Ascending aorta (tissue), 2 donors: ENCODE results near the gene CASQ1. TPM values are rescaled to one million over a fixed set of nuclear protein-coding genes. Genes with fewer than 3 reads are reported as not detected.
A peak's percentile ranks its signal among the peaks of the same experiment; 100 is the strongest.

Experiments
- DNase-seq, 2 donors: peaks; one replicate each; pipeline ENCODE4 v3.0.0-alpha.2; 2019; ENCODE audit warnings: low spot score in 2 of 2
- H3K27ac ChIP-seq, 2 donors: fragments of 200-600 bp; sonication (generic); one replicate each; pipeline ENCODE4 v1.5.1; 2016 to 2017; ENCODE audit warnings: mild to moderate bottlenecking in 1 of 2
- H3K27me3 ChIP-seq: fragments of 200-600 bp; sonication (generic); one replicate; pipeline ENCODE4 v1.5.1; 2017
- H3K36me3 ChIP-seq, 2 donors: fragments of 200-600 bp; sonication (generic); one replicate each; pipeline ENCODE4 v1.5.1; 2016
- H3K4me1 ChIP-seq, 2 donors: fragments of 200-600 bp; sonication (generic); one replicate each; pipeline ENCODE4 v1.5.1; 2016 to 2017; ENCODE audit warnings: mild to moderate bottlenecking in 1 of 2
- H3K4me3 ChIP-seq, 2 donors: fragments of 200-600 bp; sonication (generic); one replicate each; pipeline ENCODE4 v1.5.1; 2016 to 2017; ENCODE audit warnings: mild to moderate bottlenecking in 1 of 2
- H3K9me3 ChIP-seq, 2 donors: fragments of 200-600 bp; sonication (generic); one replicate each; pipeline ENCODE4 v1.5.1; 2016
- intact Hi-C: fragments of 100-400 bp; cut with DNase I; formaldehyde crosslinking; loops from one replicate; pipeline ENCODE4 v1.15.1; 2023
- total RNA-seq: library from RNA; depleted of rRNA; stranded (reverse); fragments of >200 nt; gene quantifications from one replicate; pipeline ENCODE4 v1.1.0, GENCODE V29; 2016
- TF ChIP-seq, protein P1 (sequence below), 3 experiments: fragments of 200-600 bp in 2 of 3; fragments of 450-650 bp in 1 of 3; sonication (generic) in 2 of 3; IDR thresholded peaks; one replicate each; pipeline ENCODE4 v1.5.1; 2016 to 2019; ENCODE audit warnings: antibody characterized with exemption in 3 of 3, mild to moderate bottlenecking in 1 of 3, moderate library complexity in 1 of 3

The CASQ1 gene
- total RNA-seq, 1 donor from 2014 or later: not detected

- no peak overlapping the region for H3K27ac ChIP-seq
- H3K4me1 ChIP-seq: no peaks in the 10 kb centered on the region
- H3K9me3 ChIP-seq: no peaks in the 10 kb centered on the region
- intact Hi-C loops: no loop called here
- H3K27me3 ChIP-seq: no peaks in the 10 kb centered on the region
- H3K4me3 ChIP-seq: no peak overlapping the region
- peak in 1 of 2 donors; percentile 13 for DNase-seq
- TF ChIP-seq, protein P1, sequence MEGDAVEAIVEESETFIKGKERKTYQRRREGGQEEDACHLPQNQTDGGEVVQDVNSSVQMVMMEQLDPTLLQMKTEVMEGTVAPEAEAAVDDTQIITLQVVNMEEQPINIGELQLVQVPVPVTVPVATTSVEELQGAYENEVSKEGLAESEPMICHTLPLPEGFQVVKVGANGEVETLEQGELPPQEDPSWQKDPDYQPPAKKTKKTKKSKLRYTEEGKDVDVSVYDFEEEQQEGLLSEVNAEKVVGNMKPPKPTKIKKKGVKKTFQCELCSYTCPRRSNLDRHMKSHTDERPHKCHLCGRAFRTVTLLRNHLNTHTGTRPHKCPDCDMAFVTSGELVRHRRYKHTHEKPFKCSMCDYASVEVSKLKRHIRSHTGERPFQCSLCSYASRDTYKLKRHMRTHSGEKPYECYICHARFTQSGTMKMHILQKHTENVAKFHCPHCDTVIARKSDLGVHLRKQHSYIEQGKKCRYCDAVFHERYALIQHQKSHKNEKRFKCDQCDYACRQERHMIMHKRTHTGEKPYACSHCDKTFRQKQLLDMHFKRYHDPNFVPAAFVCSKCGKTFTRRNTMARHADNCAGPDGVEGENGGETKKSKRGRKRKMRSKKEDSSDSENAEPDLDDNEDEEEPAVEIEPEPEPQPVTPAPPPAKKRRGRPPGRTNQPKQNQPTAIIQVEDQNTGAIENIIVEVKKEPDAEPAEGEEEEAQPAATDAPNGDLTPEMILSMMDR (IDR thresholded peaks at IDR 0.05): no peak
- H3K36me3 ChIP-seq: no peaks in the 10 kb centered on the region
Measured at GRCh38 chr1:160171980-160172379, 18.4 kb upstream of the CASQ1 start.

DNA sequence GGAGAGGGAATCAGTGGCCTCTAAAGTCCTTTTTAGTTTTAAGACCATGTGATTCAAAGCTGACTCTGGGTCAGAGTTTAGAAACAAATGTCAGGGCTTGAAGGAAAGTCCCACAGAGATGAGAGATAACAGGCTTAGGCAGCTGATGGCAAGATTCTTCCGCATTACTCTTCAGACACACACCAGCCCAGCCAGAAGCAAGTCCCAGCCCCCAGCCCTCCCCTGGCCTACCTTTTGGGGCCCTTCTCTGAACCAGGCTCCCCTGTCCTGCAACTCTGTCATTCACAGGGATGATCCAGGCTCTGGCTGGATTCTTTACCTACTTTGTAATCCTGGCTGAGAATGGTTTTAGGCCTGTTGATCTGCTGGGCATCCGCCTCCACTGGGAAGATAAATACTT is 13.1 kb upstream of the CASQ1 start:
- H3K9me3 ChIP-seq: no peaks in the 10 kb centered on the region
- TF ChIP-seq, protein P1 (IDR thresholded peaks at IDR 0.05): no peak
- DNase-seq: no peak
- no peak overlapping the region for H3K27ac ChIP-seq
- H3K4me1 ChIP-seq: no peaks in the 10 kb centered on the region
- intact Hi-C loops: no loop called here
- H3K4me3 ChIP-seq: no peak overlapping the region
- H3K27me3 ChIP-seq: no peaks in the 10 kb centered on the region
- H3K36me3 ChIP-seq: no peaks in the 10 kb centered on the region

GRCh38 chr1:160177667-160178066 is 12.7 kb upstream of the CASQ1 start:
- Histone ChIP-seq H3K36me3 (no peaks in the 10 kb centered on the region), H3K4me3 (no peak overlapping the region), H3K9me3 (no peaks in the 10 kb centered on the region), H3K4me1 (no peaks in the 10 kb centered on the region), H3K27ac (no peak overlapping the region), H3K27me3 (no peaks in the 10 kb centered on the region)
- TF ChIP-seq, protein P1 (IDR thresholded peaks at IDR 0.05): no peak
- intact Hi-C loops: no loop called here
- DNase-seq: no peak

DNA sequence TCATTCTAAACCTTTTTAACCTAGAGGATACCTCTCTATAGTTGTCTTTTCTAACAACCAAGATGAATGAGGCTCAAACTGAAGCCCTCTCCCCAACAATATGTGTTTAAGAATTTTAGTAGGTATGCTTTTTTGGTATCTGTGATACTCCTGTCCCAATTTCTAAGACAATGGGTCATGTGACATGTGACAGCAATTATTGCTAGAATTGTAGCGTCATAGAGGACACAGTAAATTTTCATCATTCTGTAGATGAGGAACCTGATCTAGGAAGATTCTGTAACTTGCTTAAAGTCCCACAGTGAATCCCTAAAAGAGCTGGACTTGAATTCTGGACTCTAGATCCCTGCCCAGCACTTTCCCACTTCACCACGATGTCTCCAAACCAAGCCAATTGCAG is 11.6 kb upstream of the CASQ1 start:
- no peaks in the 10 kb centered on the region for H3K4me1 ChIP-seq
- no peaks in the 10 kb centered on the region for H3K27me3 ChIP-seq
- TF ChIP-seq, protein P1 (IDR thresholded peaks at IDR 0.05): no peak
- no peaks in the 10 kb centered on the region for H3K9me3 ChIP-seq
- intact Hi-C loops: no loop called here
- no peak overlapping the region for H3K27ac ChIP-seq
- no peak for DNase-seq
- H3K4me3 ChIP-seq: no peak overlapping the region
- H3K36me3 ChIP-seq: no peaks in the 10 kb centered on the region

DNA sequence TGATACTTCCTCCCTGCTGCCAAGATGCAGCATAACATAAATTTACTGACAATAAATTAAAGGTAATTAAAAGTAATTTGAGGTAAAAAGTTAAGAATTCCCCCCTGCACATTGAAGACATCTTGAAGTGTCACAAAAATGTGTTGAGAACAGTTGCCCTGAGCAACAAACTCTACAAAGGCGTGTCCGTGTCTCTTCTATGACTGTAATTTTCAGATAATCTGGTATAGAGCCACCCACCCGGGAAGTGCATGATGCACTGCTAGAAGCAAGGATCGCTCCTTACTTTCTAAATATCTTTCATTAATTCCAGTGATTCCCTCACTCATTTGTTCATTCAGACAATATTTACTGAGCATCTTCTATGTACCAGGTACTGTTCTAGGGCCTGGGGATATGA is 11.0 kb upstream of the CASQ1 start:
- intact Hi-C loops: no loop called here
- H3K27ac ChIP-seq: no peak overlapping the region
- TF ChIP-seq, protein P1 (IDR thresholded peaks at IDR 0.05): no peak
- H3K4me3 ChIP-seq: no peak overlapping the region
- no peaks in the 10 kb centered on the region for H3K27me3 ChIP-seq
- no peaks in the 10 kb centered on the region for H3K4me1 ChIP-seq
- no peaks in the 10 kb centered on the region for H3K36me3 ChIP-seq
- DNase-seq: no peak
- no peaks in the 10 kb centered on the region for H3K9me3 ChIP-seq

- intact Hi-C loops: loop anchor here (5.0 kb wide), 1 partner anchor 34 kb away; the partner anchor contains the start of gene ATP1A4
- Histone ChIP-seq H3K36me3 (no peaks in the 10 kb centered on the region), H3K4me3 (no peak overlapping the region), H3K27me3 (no peaks in the 10 kb centered on the region), H3K9me3 (no peaks in the 10 kb centered on the region), H3K27ac (no peak overlapping the region), H3K4me1 (peaks cover 6 to 13% of the 10 kb centered on the region in 2 donors)
- no peak for DNase-seq
- TF ChIP-seq, protein P1 (IDR thresholded peaks at IDR 0.05): no peak
Measured at GRCh38 chr1:160186246-160186645, 4.1 kb upstream of the CASQ1 start.
